ENCODE data around the gene LGALS16. TPM values are rescaled to one million over a fixed set of nuclear protein-coding genes. Genes with fewer than 3 reads are reported as not detected.

The LGALS16 gene
- total and polyA plus RNA-seq, 2 donors (not counting 1 experiment from before 2014, with no cell fraction given): not detected

GRCh38 chr19:39631178-39631577, 24.5 kb upstream of the LGALS16 start:
- H3K27me3 ChIP-seq (replicated peaks in 1 of 4; ENCODE audit: control extremely low read depth in 1 of 4, control insufficient read depth in 3 of 4, insufficient read depth in 4 of 4, low read length in 3 of 4): peaks cover 0 to 6% (median 1%) of the 10 kb centered on the region in 4 experiments
- no peak overlapping the region for H2AFZ ChIP-seq (ENCODE audit: insufficient read depth, low read depth, low read length, poor library complexity, severe bottlenecking)
- intact Hi-C loops (cut with micrococcal nuclease): no loop called here
- DNase-seq (no peak), ATAC-seq (ENCODE audit: low read depth) (no peak)
- Mint-ChIP-seq H3K27ac (no peak overlapping the region), H3K4me3 (no peak overlapping the region), H3K9me3 (ENCODE audit: insufficient read depth) (peaks cover 3% of the 10 kb centered on the region), H3K27me3 (peaks cover 31% of the 10 kb centered on the region), H3K4me1 (no peaks in the 10 kb centered on the region)
- H3K9ac ChIP-seq (ENCODE audit: low read length): no peak overlapping the region
- no peak overlapping the region for H3K4me2 ChIP-seq (replicated peaks; ENCODE audit: low read depth, low read length, poor library complexity, severe bottlenecking)
- no peaks in the 10 kb centered on the region for H3K4me1 ChIP-seq (ENCODE audit: control insufficient read depth in 2 of 2, insufficient read depth in 2 of 2, low read length in 2 of 2)
- ChIA-PET POLR2A (no interaction called here), CTCF (no interaction called here)
- no peak for TF ChIP-seq EZH2 (IDR thresholded peaks at IDR 0.05; ENCODE audit: borderline replicate concordance, insufficient read depth, low read depth, low read length, poor library complexity, severe bottlenecking)
- TF ChIP-seq, protein P1, sequence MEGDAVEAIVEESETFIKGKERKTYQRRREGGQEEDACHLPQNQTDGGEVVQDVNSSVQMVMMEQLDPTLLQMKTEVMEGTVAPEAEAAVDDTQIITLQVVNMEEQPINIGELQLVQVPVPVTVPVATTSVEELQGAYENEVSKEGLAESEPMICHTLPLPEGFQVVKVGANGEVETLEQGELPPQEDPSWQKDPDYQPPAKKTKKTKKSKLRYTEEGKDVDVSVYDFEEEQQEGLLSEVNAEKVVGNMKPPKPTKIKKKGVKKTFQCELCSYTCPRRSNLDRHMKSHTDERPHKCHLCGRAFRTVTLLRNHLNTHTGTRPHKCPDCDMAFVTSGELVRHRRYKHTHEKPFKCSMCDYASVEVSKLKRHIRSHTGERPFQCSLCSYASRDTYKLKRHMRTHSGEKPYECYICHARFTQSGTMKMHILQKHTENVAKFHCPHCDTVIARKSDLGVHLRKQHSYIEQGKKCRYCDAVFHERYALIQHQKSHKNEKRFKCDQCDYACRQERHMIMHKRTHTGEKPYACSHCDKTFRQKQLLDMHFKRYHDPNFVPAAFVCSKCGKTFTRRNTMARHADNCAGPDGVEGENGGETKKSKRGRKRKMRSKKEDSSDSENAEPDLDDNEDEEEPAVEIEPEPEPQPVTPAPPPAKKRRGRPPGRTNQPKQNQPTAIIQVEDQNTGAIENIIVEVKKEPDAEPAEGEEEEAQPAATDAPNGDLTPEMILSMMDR (IDR thresholded peaks at IDR 0.05): no peak
- H3K4me3 ChIP-seq (ENCODE audit: control extremely low read depth in 1 of 5, extremely low read depth in 1 of 5, insufficient read depth in 1 of 5, low read depth in 2 of 5, low read length in 4 of 5): no peak overlapping the region
- no peaks in the 10 kb centered on the region for H3K79me2 ChIP-seq (ENCODE audit: control insufficient read depth, insufficient read depth, low read length)
- no peaks in the 10 kb centered on the region for H3K36me3 ChIP-seq (replicated peaks in 1 of 2; ENCODE audit: control extremely low read depth in 1 of 2, control insufficient read depth in 1 of 2, extremely low read depth in 1 of 2, insufficient read depth in 2 of 2, low read length in 1 of 2)
- H4K20me1 ChIP-seq (ENCODE audit: control insufficient read depth, insufficient read depth, low read length, poor library complexity, severe bottlenecking): no peaks in the 10 kb centered on the region
- peaks cover 0 to 2% (median 0%) of the 10 kb centered on the region in 3 donors for H3K9me3 ChIP-seq (ENCODE audit: control extremely low read depth in 1 of 3, control insufficient read depth in 2 of 3, insufficient read depth in 1 of 3, low read length in 2 of 3)
- 93% methylated on average over 4 of the region's 4 CpGs for WGBS (ENCODE audit: insufficient coverage)
- H3K27ac ChIP-seq (ENCODE audit: low read length in 2 of 2): no peak overlapping the region

DNA sequence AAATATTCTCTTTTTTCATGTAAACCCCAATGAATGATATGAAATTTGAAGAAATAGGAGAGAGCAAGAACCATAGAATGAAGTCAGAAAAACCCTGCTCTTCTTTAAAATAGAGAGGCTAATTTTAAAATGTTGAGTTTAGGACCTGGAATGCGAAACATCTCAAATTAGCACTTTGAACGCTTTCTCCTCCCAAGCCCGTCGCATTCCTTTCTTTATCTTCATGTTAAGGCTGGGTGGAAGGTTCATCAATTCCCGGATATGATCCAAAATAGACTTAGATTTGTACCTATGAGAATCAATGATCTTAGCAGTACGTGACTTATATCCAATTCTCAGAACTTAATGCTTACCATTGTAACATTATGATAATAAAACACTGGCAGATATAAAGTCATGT, 24.1 kb upstream of the LGALS16 start:
- no CpG with 5 or more reads among the region's 6 CpGs for WGBS (ENCODE audit: insufficient coverage)
- intact Hi-C loops (cut with micrococcal nuclease): no loop called here
- no peaks in the 10 kb centered on the region for H3K4me1 Mint-ChIP-seq

More for the DNA sequence above, 24.1 kb upstream of the LGALS16 start:
- Histone ChIP-seq H3K36me3 (replicated peaks in 1 of 2; ENCODE audit: control extremely low read depth in 1 of 2, control insufficient read depth in 1 of 2, extremely low read depth in 1 of 2, insufficient read depth in 2 of 2, low read length in 1 of 2) (no peaks in the 10 kb centered on the region), H4K20me1 (ENCODE audit: control insufficient read depth, insufficient read depth, low read length, poor library complexity, severe bottlenecking) (no peaks in the 10 kb centered on the region), H3K4me2 (replicated peaks; ENCODE audit: low read depth, low read length, poor library complexity, severe bottlenecking) (no peak overlapping the region), H3K9me3 (ENCODE audit: control extremely low read depth in 1 of 3, control insufficient read depth in 2 of 3, insufficient read depth in 1 of 3, low read length in 2 of 3) (peaks cover 0 to 2% (median 0%) of the 10 kb centered on the region in 3 donors), H3K4me1 (ENCODE audit: control insufficient read depth in 2 of 2, insufficient read depth in 2 of 2, low read length in 2 of 2) (no peaks in the 10 kb centered on the region), H3K4me3 (ENCODE audit: control extremely low read depth in 1 of 5, extremely low read depth in 1 of 5, insufficient read depth in 1 of 5, low read depth in 2 of 5, low read length in 4 of 5) (no peak overlapping the region), H3K27ac (ENCODE audit: low read length in 2 of 2) (no peak overlapping the region), H3K9ac (ENCODE audit: low read length) (no peak overlapping the region), H2AFZ (ENCODE audit: insufficient read depth, low read depth, low read length, poor library complexity, severe bottlenecking) (no peak overlapping the region), H3K27me3 (replicated peaks in 1 of 4; ENCODE audit: control extremely low read depth in 1 of 4, control insufficient read depth in 3 of 4, insufficient read depth in 4 of 4, low read length in 3 of 4) (peaks cover 0 to 7% (median 3%) of the 10 kb centered on the region in 4 experiments), H3K79me2 (ENCODE audit: control insufficient read depth, insufficient read depth, low read length) (no peaks in the 10 kb centered on the region)
- ChIA-PET POLR2A (no interaction called here), CTCF (no interaction called here)
- Mint-ChIP-seq H3K4me3 (no peak overlapping the region), H3K27ac (no peak overlapping the region), H3K9me3 (ENCODE audit: insufficient read depth) (peaks cover 3% of the 10 kb centered on the region), H3K27me3 (peaks cover 31% of the 10 kb centered on the region)
- ATAC-seq (ENCODE audit: low read depth): no peak
- TF ChIP-seq, protein P1 (IDR thresholded peaks at IDR 0.05): no peak
- TF ChIP-seq EZH2 (IDR thresholded peaks at IDR 0.05; ENCODE audit: borderline replicate concordance, insufficient read depth, low read depth, low read length, poor library complexity, severe bottlenecking): no peak
- no peak for DNase-seq

Measured in B cell (primary cell).